Memory B cell (primary cell): Measurements from ENCODE around the gene ZNF432.
"Not testable (repeated sequence)": the region's sequence is repeated elsewhere in the genome, so short reads cannot be mapped to it uniquely, and the experiment has no call there.

ENCODE experiments used
- ATAC-seq: fragments of 150-1000 bp; cut with Tn5 transposase; 2 replicates; pipeline ENCODE4 v1.10.0; 2021; ENCODE audit warnings: low read depth, mild to moderate bottlenecking, moderate library complexity
- DNase-seq, 2 donors: peaks; one replicate each; pipeline ENCODE4 v3.0.0; 2022; ENCODE audit warnings: low spot score in 2 of 2
- H3K27ac Mint-ChIP-seq: one replicate; pipeline ENCODE4 v1.8.0; 2022; ENCODE audit warnings: mild to moderate bottlenecking, moderate library complexity, mixed read lengths
- H3K27me3 Mint-ChIP-seq: one replicate; pipeline ENCODE4 v1.8.0; 2022; ENCODE audit warnings: mixed read lengths
- H3K36me3 Mint-ChIP-seq: one replicate; pipeline ENCODE4 v1.8.0; 2022; ENCODE audit warnings: mild to moderate bottlenecking, mixed read lengths
- H3K4me1 Mint-ChIP-seq: one replicate; pipeline ENCODE4 v1.8.0; 2022; ENCODE audit warnings: mixed read lengths
- H3K4me3 Mint-ChIP-seq: one replicate; pipeline ENCODE4 v1.8.0; 2022; ENCODE audit warnings: mild to moderate bottlenecking, moderate library complexity, mixed read lengths
- H3K9me3 Mint-ChIP-seq: one replicate; pipeline ENCODE4 v1.8.0; 2022; ENCODE audit warnings: mixed read lengths

The ZNF432 gene

DNA sequence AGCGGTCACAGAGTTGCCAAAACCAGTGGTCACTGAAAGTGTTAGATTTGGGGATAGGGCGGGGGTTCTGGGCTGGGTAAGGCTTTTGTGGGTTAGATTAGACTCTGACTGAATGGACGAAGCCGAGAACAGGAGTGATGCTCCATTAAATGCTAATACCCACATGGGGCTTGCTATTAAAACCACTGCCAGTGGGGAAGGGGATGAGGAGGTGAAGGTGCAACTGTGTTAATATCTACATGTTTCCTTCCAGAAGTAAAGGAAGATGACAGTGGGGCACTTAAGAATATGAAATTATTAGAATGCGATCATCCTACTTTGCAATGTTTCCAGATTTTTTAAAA lies 19.9 kb downstream of the ZNF432 start:
- Mint-ChIP-seq H3K9me3 (peaks cover 13% of the 10 kb centered on the region), H3K27me3 (no peaks in the 10 kb centered on the region), H3K27ac (peak overlapping the region; percentile 93), H3K4me1 (peaks cover 19% of the 10 kb centered on the region), H3K36me3 (peaks cover 30% of the 10 kb centered on the region), H3K4me3 (peak overlapping the region; percentile 92)
- DNase-seq, result no peak
- ATAC-seq, result peak; percentile 27

DNA sequence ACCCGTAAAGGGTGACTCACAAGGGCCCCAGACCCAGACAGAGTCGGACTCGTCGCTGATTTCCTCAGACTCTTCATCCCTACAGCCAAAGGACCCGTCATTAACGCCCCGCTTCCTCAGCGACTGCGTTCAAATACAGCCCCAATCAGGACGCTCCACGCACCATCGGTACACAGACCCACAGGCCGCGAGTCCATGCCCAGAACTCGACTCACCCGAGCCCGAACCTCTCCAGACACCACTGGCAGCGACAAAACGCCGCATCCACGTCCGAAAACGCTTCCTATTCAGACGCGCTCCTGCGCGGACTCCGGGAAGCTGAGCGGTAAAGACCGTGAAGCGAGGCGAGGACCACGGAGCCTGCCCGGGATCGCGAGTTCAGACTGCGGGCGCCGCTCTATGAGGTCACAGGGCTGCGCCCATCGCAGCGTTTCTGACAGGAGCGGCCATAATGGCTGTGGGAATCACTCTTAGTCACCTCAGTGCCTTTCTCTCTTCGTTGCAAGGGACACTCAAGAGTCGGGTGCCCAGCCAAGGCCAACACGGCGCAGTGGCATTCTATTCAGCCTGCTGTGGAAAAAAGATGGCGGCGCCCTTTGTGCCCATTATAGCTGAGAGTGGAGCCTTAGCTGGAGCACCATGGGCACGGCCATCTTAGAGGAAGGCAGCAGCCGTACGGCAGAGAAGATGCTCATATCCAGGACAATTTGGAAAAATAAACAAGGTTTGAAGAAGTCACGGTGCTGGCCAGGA lies 20.4 kb downstream of the ZNF432 start, which contains the start of gene ZNF614:
TSS of gene ZNF614 (minus strand) at position 353 of the 753 bp plus-strand sequence. CDS start 2,634 bp downstream, outside the sequence.
- Mint-ChIP-seq H3K27ac (peak within 1 kb of the TSS; percentile 93), H3K27me3 (no peaks in the 10 kb centered on the region), H3K36me3 (peaks cover 31% of the 10 kb centered on the region), H3K4me1 (peaks cover 19% of the 10 kb centered on the region), H3K4me3 (peak within 1 kb of the TSS; percentile 92), H3K9me3 (peaks cover 13% of the 10 kb centered on the region)
- ATAC-seq, result peak; percentile 87
- peak; percentile 79 to 97 for DNase-seq

DNA sequence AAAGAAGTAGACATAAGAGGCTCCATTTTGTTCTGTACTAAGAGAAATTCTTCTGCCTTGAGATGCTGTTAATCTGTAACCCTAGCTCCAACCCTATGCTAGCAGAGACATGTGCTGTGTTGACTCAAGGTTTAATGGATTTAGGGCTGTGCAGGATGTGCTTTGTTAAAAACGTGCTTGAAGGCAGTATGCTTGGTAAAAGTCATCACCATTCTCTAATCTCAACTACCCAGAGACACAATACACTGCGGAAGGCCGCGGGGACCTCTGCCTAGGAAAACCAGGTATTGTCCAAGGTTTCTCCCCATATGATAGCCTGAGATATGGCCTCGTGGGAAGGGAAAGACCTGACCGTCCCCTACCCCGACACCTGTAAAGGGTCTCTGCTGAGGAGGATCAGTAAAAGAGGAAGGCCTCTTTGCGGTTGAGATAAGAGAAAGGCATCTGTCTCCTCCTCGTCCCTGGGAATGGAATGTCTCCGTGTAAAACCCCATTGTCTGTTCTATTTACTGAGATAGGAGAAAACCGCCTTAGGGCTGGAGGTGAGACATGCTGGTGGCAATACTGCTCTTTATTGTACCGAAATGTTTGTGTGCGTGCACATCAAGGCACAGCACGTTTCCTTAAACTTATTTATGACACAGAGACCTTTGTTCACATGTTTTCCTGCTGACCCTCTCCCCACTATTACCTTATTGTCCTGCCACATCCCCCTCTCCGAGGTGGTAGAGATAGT lies 22.2 kb downstream of the ZNF432 start:
- H3K9me3 Mint-ChIP-seq, result peaks cover 15% of the 10 kb centered on the region
- not testable (repeated sequence) for ATAC-seq, DNase-seq, H3K4me3 Mint-ChIP-seq, H3K27me3 Mint-ChIP-seq
- H3K36me3 Mint-ChIP-seq, result peaks cover 42% of the 10 kb centered on the region
- peaks cover 19% of the 10 kb centered on the region for H3K4me1 Mint-ChIP-seq
- H3K27ac Mint-ChIP-seq, result peak overlapping the region; percentile 93

DNA sequence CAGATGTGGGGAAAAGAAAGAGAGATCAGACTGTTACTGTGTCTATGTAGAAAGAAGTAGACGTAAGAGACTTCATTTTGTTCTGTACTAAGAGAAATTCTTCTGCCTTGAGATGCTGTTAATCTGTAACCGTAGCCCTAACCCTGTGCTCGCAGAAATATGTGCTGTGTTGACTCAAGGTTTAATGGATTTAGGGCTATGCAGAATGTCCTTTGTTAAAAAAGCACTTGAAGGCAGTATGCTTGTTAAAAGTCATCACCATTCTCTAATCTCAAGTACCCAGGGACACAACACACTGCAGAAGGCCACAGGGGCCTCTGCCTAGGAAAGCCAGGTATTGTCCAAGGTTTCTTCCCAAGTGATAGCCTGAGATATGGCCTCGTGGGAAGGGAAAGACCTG lies 24.2 kb downstream of the ZNF432 start:
- not testable (repeated sequence) for H3K27ac Mint-ChIP-seq, H3K27me3 Mint-ChIP-seq, ATAC-seq, DNase-seq, H3K4me3 Mint-ChIP-seq
- peaks cover 19% of the 10 kb centered on the region for H3K4me1 Mint-ChIP-seq
- peaks cover 59% of the 10 kb centered on the region for H3K36me3 Mint-ChIP-seq
- H3K9me3 Mint-ChIP-seq, result peaks cover 18% of the 10 kb centered on the region

DNA sequence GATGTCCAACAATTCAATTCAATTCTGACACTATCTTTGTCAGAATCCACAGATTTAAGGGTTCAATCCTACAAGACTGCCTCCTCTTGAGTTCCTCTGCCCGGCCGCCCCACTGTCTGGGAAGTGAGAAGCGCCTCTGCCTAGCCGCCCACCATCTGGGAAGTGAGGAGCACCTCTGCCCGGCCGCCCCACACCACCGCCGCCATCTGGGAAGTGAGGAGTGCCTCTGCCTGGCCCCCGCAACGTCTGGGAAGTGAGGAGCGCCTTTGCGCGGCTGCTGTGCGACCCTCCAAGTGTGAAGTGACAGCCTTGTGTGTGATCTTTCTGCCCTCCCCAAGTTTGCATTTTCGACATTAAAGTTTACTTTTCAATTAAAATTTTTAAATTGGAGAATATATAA lies 26.4 kb downstream of the ZNF432 start:
- no peak overlapping the region for H3K4me3 Mint-ChIP-seq
- peaks cover 19% of the 10 kb centered on the region for H3K9me3 Mint-ChIP-seq
- peaks cover 11% of the 10 kb centered on the region for H3K4me1 Mint-ChIP-seq
- no peak overlapping the region for H3K27ac Mint-ChIP-seq
- H3K36me3 Mint-ChIP-seq, result peaks cover 77% of the 10 kb centered on the region
- H3K27me3 Mint-ChIP-seq, result no peaks in the 10 kb centered on the region
- ATAC-seq (no peak), DNase-seq (no peak)

DNA sequence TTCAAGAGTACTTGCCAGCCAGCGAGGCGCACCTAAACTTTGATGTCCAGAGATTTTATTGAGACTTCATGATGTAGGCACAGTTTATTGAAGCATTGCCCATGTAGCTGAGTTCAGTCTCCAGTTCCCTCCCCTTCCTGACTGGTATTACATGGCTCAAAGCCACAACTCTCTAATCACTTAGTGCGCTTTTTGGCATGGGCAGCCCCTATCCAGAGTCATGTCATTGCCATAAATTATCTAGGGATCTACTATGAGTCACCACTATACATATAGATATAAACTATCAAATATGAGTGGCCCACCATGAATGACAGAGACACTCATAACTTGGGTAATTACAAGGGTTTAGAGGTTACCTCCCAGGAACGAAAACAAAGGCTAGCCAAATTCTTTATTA lies 28.1 kb downstream of the ZNF432 start:
- ATAC-seq (no peak), DNase-seq (no peak)
- Mint-ChIP-seq H3K36me3 (peaks cover 85% of the 10 kb centered on the region), H3K27ac (no peak overlapping the region), H3K9me3 (peaks cover 25% of the 10 kb centered on the region), H3K4me1 (no peaks in the 10 kb centered on the region), H3K4me3 (no peak overlapping the region), H3K27me3 (no peaks in the 10 kb centered on the region)

DNA sequence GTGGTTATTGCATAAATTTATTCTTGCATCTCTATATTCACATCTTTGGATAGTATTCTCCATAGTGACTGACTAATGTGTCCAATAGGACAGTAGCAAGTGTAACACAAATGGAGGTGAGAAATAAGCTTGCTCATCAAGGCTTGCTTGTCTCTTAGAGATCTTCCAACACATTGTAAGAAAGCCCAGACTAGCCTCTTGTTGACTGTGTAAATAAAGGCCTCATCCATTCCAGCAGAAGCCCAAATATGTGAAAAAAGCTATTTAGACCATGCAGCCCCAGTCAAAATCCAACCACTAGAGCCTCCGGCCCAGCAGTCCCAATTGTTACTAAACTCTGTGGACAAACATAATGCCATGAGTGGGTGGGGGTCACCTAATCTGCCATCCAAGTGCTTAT lies 38.0 kb downstream of the ZNF432 start:
- no peak for ATAC-seq
- H3K27me3 Mint-ChIP-seq, result no peaks in the 10 kb centered on the region
- no peak for DNase-seq
- peaks cover 17% of the 10 kb centered on the region for H3K36me3 Mint-ChIP-seq
- H3K4me3 Mint-ChIP-seq, result no peak overlapping the region
- no peak overlapping the region for H3K27ac Mint-ChIP-seq
- peaks cover 12% of the 10 kb centered on the region for H3K9me3 Mint-ChIP-seq
- H3K4me1 Mint-ChIP-seq, result peaks cover 11% of the 10 kb centered on the region

DNA sequence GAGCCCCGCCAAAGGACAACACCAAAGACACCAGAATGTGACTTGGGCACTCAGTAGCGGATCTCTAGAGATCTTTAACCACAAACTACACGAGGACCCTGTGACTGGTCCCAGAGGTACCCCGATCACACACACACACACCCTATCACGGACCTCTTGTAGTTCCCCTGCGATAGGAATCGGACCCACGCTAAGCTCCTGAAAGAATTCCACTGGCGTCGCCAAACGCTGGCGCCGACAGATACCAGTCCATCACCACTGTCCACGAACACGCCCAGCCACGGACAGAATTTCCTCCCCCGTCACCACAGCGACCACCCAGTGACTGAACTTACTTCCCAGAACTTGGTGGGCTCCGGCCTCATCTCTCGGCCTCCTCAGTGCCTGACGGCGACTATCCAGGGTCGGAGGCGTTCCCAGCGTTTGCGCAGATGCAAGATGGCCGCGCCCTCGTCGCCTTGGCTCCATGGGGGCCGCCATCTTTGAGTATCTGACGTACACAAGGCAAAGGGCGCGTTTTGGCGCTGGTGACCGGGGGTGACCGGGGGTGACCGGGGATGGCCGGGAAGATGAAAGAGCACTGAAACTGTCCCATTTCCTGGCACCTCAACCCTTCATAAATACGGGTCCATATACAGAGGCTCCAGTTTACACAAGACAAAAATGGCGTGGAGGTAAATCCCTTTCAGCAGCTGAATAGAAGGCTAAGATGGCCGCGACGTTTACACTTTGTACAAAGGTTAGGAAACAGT lies 40.7 kb downstream of the ZNF432 start, which contains the start of gene ZNF615:
TSS of gene ZNF615 (minus strand) at position 406 of the 752 bp plus-strand sequence. CDS start 4,500 bp downstream, outside the sequence.
- H3K4me1 Mint-ChIP-seq, result peaks cover 11% of the 10 kb centered on the region
- H3K4me3 Mint-ChIP-seq, result peak within 1 kb of the TSS; percentile 95
- H3K27ac Mint-ChIP-seq, result peak within 1 kb of the TSS; percentile 96
- DNase-seq (peak; percentile 89 to 95), ATAC-seq (peak; percentile 88)
- H3K36me3 Mint-ChIP-seq, result peaks cover 26% of the 10 kb centered on the region
- H3K27me3 Mint-ChIP-seq, result no peaks in the 10 kb centered on the region
- H3K9me3 Mint-ChIP-seq, result peaks cover 7% of the 10 kb centered on the region

DNA sequence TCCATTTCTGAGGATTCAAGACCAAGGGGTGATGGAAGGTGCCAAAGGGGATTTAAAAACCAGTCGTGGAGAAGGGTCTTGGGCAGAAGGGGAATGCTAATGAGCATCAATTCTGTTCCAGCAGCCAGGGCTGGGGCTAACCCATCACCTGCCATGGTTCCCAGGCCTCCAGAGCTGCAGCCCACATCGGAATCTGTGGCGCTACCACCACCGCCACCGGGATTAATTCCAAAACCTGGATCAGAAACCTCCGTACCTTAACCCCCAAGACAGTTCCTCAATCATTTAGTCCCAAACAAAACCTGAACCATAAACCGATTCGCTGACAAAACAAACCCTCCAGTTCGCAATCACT lies 41.2 kb downstream of the ZNF432 start:
- DNase-seq, result peak in 1 of 2 donors; percentile 18
- no peak for ATAC-seq
- Mint-ChIP-seq H3K27ac (peak overlapping the region; percentile 96), H3K4me1 (peaks cover 11% of the 10 kb centered on the region), H3K36me3 (peaks cover 26% of the 10 kb centered on the region), H3K9me3 (peaks cover 4% of the 10 kb centered on the region), H3K27me3 (no peaks in the 10 kb centered on the region), H3K4me3 (peak overlapping the region; percentile 95)

DNA sequence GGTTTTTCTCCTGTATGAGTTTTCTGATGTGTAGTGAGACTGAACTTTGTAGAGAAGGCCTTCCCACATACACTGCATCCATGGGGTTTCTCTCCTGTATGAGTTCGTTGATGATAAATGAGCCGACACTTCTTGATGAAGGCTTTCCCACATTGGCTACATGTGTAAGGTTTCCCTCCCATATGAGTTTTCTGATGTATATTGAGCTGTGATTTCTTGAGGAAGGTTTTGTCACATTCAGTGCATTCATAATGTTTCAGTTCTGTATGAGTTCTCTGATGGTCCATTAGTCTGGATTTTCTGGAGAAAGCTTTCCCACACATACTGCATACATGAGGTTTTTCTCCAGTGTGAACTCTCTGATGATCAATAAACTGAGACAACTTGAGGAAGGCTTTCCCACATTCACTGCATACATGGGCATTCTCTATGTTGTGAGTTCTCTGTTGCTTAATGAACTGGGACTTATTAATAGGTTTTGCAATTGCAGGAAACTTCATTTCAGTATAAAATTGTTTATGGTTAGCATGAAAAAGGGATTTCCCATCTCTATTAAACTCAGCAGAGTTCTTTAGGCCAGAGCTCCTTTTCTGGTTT lies 54.5 kb downstream of the ZNF432 start:
- peaks cover 21% of the 10 kb centered on the region for H3K9me3 Mint-ChIP-seq
- DNase-seq, result no peak
- no peaks in the 10 kb centered on the region for H3K27me3 Mint-ChIP-seq
- no peak overlapping the region for H3K27ac Mint-ChIP-seq
- ATAC-seq, result no peak
- no peak overlapping the region for H3K4me3 Mint-ChIP-seq
- H3K4me1 Mint-ChIP-seq, result no peaks in the 10 kb centered on the region
- H3K36me3 Mint-ChIP-seq, result peaks cover 50% of the 10 kb centered on the region

DNA sequence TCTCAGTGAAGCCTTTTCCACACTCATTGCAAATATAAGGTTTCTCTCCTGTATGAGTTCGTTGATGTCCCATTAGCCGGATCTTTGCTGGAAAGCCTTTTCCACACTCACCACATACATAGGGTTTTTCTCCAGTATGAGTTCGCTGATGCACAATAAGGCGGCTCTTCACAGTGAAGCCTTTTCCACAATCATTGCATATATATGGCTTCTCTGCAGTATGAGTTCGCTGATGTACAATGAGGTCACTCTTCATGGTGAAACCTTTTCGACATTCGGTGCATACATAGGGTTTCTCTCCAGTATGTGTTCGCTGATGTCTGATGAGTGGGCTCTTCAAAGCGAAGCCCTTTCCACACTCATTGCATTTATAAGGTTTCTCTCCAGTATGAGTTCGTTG lies 55.2 kb downstream of the ZNF432 start:
- Mint-ChIP-seq H3K27ac (no peak overlapping the region), H3K9me3 (peaks cover 26% of the 10 kb centered on the region), H3K36me3 (peaks cover 49% of the 10 kb centered on the region), H3K4me3 (no peak overlapping the region), H3K4me1 (no peaks in the 10 kb centered on the region), H3K27me3 (no peaks in the 10 kb centered on the region)
- ATAC-seq (no peak), DNase-seq (no peak)

DNA sequence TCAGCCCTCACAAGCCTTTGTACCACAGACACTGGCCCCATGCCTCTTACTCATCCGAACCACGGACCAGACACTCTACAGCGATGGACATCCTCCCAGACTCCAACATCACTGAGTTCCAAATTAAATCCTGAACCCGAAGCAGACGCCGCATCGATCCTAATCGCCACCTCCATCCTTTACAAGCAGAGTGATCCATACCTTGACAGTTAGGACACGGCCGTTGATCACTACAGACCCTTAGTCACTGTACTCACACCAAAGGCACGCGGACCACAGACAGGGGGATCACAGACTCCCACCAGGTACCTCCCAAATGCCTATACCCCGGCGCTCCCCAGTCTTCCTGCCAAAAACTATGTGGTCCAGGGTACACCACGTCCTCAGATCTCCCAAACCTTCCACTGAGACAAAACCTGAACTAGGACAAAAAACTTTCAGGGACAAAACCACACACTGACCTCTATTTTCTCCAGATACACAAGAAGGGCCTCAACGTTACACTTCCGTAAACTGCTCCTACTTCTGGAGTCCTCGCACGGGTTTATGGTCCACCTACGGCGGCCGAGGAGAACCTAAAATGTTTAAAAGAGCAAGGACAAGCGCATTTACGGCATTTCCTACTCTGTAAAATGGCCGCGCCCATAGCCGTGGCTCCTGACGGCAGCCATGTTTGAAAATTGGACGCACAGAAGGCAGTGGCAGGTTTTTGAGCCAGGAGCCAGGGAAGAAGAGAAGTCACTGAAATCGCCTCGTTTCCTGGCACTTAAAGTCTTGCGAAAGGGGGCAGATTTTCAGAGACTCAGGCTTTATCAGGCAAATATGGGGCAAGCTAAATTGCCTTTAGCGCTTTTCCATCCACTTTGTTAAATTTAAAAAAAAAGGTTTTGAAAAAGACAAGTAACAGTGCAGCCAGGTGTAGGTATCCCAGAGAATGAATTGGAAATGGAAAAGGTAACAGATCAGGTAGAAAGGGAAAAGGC lies 62.0 kb downstream of the ZNF432 start, which contains the start of gene ZNF350:
TSS of gene ZNF350 (minus strand) at position 532 of the 983 bp plus-strand sequence. CDS start 12,480 bp downstream, outside the sequence.
- Mint-ChIP-seq H3K4me1 (peaks cover 4% of the 10 kb centered on the region), H3K9me3 (peaks cover 19% of the 10 kb centered on the region), H3K36me3 (peaks cover 34% of the 10 kb centered on the region), H3K27ac (peak within 1 kb of the TSS; percentile 94), H3K27me3 (no peaks in the 10 kb centered on the region), H3K4me3 (peak within 1 kb of the TSS; percentile 93)
- peak; percentile 80 to 84 for DNase-seq
- peak; percentile 97 for ATAC-seq

DNA sequence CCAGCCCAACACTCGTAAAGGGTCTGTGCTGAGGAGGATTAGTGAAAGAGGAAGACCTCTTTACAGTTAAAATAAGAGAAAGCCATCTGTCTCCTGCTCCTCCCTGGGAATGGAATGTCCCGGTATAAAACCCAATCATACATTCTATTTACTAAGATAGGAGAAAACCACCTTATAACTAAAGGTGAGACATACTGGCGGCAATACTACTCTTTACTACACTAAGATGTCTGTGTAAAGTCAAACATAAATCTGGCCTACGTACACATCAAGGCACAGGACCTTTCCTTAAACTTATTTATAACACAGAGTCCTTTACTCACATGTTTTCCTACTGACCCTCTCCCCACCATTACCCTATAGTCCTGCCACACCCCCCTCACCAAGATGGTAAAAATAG lies 65.3 kb downstream of the ZNF432 start:
- Mint-ChIP-seq H3K4me3 (no peak overlapping the region), H3K36me3 (peaks cover 53% of the 10 kb centered on the region), H3K27ac (no peak overlapping the region), H3K4me1 (peaks cover 7% of the 10 kb centered on the region), H3K27me3 (no peaks in the 10 kb centered on the region), H3K9me3 (peaks cover 17% of the 10 kb centered on the region)
- DNase-seq, result no peak
- ATAC-seq, result no peak
